PC-3 (cell line): ENCODE results near the gene ARFGAP1.

ENCODE experiments used
- CTCF ChIP-seq: fragments of 300-600 bp; sonication (generic); conservative IDR thresholded peaks from 2 replicates; pipeline ENCODE4 v1.5.1; 2017; ENCODE audit warnings: antibody characterized with exemption, low read depth, mild to moderate bottlenecking, low read length
- EZH2 ChIP-seq: fragments of 300-600 bp; sonication (generic); IDR thresholded peaks from one replicate; pipeline ENCODE4 v1.6.1; 2017; ENCODE audit warnings: antibody characterized with exemption, mild to moderate bottlenecking, low read length; ENCODE audit not compliant: unreplicated experiment
- EZH2phosphoT487 ChIP-seq: fragments of 300-600 bp; sonication (generic); IDR thresholded peaks from 2 replicates; pipeline ENCODE4 v1.6.1; 2018; ENCODE audit warnings: mild to moderate bottlenecking, antibody characterized with exemption, low read length, borderline replicate concordance

- TF ChIP-seq CTCF (no peak), EZH2 (no peak), EZH2phosphoT487 (no peak)
These were observed 9.4 kb downstream of the ARFGAP1 start for GRCh38 chr20:63281742-63282665.
